Adrenal gland (tissue), 12 donors: ENCODE measurements around the gene COL20A1. TPM values are rescaled to one million over a fixed set of nuclear protein-coding genes. Genes with fewer than 3 reads are reported as not detected.

ENCODE experiments used
- DNase-seq, 7 donors: peaks; one replicate each; pipeline ENCODE4 v3.0.0-alpha.2; 2019 to 2020
- H3K27ac ChIP-seq, 5 donors: fragments of 200-600 bp; sonication (generic) in 4 of 5; 1 replicate in 3 of 5; 2 replicates in 2 of 5; pipeline versions ENCODE4 v1.5.1 to v1.8.0; 2016 to 2020; ENCODE audit warnings: mild to moderate bottlenecking in 1 of 5
- H3K27me3 ChIP-seq: fragments of 200-600 bp; 2 replicates; pipeline ENCODE4 v1.8.0; 2021
- H3K36me3 ChIP-seq, 2 donors: fragments of 200-600 bp; replicated peaks in 1 of 2; 1 replicate in 1 of 2; 2 replicates in 1 of 2; pipeline versions ENCODE4 v1.5.1 to v1.8.0; 2018 to 2022
- H3K4me1 ChIP-seq, 2 donors: fragments of 200-600 bp; replicated peaks in 1 of 2; 1 replicate in 1 of 2; 2 replicates in 1 of 2; pipeline versions ENCODE4 v1.5.1 to v1.8.0; 2018 to 2021
- H3K4me3 ChIP-seq, 4 donors: fragments of 200-600 bp; sonication (generic) in 3 of 4; one replicate each; pipeline ENCODE4 v1.5.1; 2016 to 2018
- H3K9me3 ChIP-seq, 3 donors: fragments of 200-600 bp; sonication (generic) in 1 of 3; replicated peaks in 1 of 3; 1 replicate in 2 of 3; 2 replicates in 1 of 3; pipeline versions ENCODE4 v1.5.1 to v1.8.0; 2016 to 2021
- CTCF ChIP-seq, 6 experiments: fragments of 450-650 bp in 4 of 6; fragments of 200-600 bp in 2 of 6; sonication (generic) in 1 of 6; IDR thresholded peaks; 1 replicate in 5 of 6; 2 replicates in 1 of 6; pipeline versions ENCODE4 v1.5.1 to v1.8.0; 2016 to 2021; ENCODE audit warnings: antibody characterized with exemption in 6 of 6, mild to moderate bottlenecking in 2 of 6, moderate library complexity in 1 of 6
- POLR2A ChIP-seq, 2 donors: fragments of 450-650 bp; IDR thresholded peaks; one replicate each; pipeline ENCODE4 v1.6.1; 2017; ENCODE audit warnings: antibody characterized with exemption in 2 of 2, mild to moderate bottlenecking in 2 of 2, moderate library complexity in 1 of 2
- WGBS, 4 donors: extraction: QIAGEN DNeasy Blood & Tissue Kit in 2 of 4; methylation state at CpG; one replicate each; pipeline versions ENCODE4 v1.1.5 to v1.1.7; 2013 to 2017; 5-methylcytosine and 5-hydroxymethylcytosine counted together
- intact Hi-C, 2 donors: fragments of 100-400 bp; cut with DNase I; formaldehyde crosslinking; loops; one replicate each; pipeline versions ENCODE4 v1.14.1 to v1.15.0; 2022 to 2023
- polyA plus RNA-seq, 3 donors: library from polyadenylated mRNA; stranded (reverse); fragments of 200-250 nt in 2 of 3; fragments of 350-450 nt in 1 of 3; fragmentation: Illumina TruSeq in 1 of 3; extraction: RNeasy Lipid Tissue Mini Kit (QIAGEN cat#74804) in 1 of 3; gene quantifications; one replicate each; pipeline ENCODE4 v1.2.3, GENCODE V29; 2013 to 2014
- total RNA-seq, 9 donors: library from RNA; depleted of rRNA in 4 of 9; stranded (reverse); fragments of >200 nt in 4 of 9; fragments of 120-200 nt in 1 of 9; fragmentation: NEBNext Ultra II Directional in 1 of 9; extraction: Animal tissue kit (Norgen Biotek cat#: 25700) in 1 of 9; gene quantifications; one replicate each; pipeline versions ENCODE4 v1.1.0 to v1.2.4, GENCODE V29; 2013 to 2023
- donor health status: healthy with polysubstance abuse.
- donor health status: Bipolar disorder and iron deficiency.
- donor health status: DM: yes; HTN: yes; CAD: no.
- donor health status: DM: no; HTN: no; CAD: no.
- donor health status: DM: no; HTN: no; CAD: no.
- donor health status: DM: yes; HTN: yes; CAD: no.

COL20A1 gene
- total and polyA plus RNA-seq, 12 donors = 0.09 to 0.97 (median 0.26) TPM; not detected in 6

GRCh38 chr20:63329331-63330083 is 36.5 kb downstream of the COL20A1 start:
- H3K4me3 ChIP-seq = no peak overlapping the region
- no peaks in the 10 kb centered on the region for H3K4me1 ChIP-seq
- no peak overlapping the region for H3K27ac ChIP-seq
- DNase-seq = no peak
- H3K27me3 ChIP-seq = peaks cover 3% of the 10 kb centered on the region
- TF ChIP-seq CTCF (IDR thresholded peaks at IDR 0.05) (no peak), POLR2A (IDR thresholded peaks at IDR 0.05) (no peak)
- no peaks in the 10 kb centered on the region for H3K9me3 ChIP-seq
- 82 to 91% (median 90%) methylated on average over 11 to 18 of the region's 18 CpGs for WGBS, 4 donors
- intact Hi-C loops = no loop called here
- no peaks in the 10 kb centered on the region for H3K36me3 ChIP-seq

- H3K9me3 ChIP-seq = no peaks in the 10 kb centered on the region
- no peak overlapping the region for H3K27ac ChIP-seq
- no peaks in the 10 kb centered on the region for H3K27me3 ChIP-seq
- no peaks in the 10 kb centered on the region for H3K36me3 ChIP-seq
- TF ChIP-seq POLR2A (IDR thresholded peaks at IDR 0.05) (no peak), CTCF (IDR thresholded peaks at IDR 0.05) (no peak)
- WGBS, 4 donors = 85 to 92% (median 87%) methylated on average over 8 to 20 of the region's 20 CpGs
- no peak overlapping the region for H3K4me3 ChIP-seq
- no peaks in the 10 kb centered on the region for H3K4me1 ChIP-seq
- intact Hi-C loops = no loop called here
- DNase-seq = no peak
These were observed 37.2 kb downstream of the COL20A1 start for GRCh38 chr20:63330084-63330760.

- DNase-seq = no peak
- no peak overlapping the region for H3K4me3 ChIP-seq
- no peaks in the 10 kb centered on the region for H3K4me1 ChIP-seq
- no peak overlapping the region for H3K27ac ChIP-seq
- H3K9me3 ChIP-seq = no peaks in the 10 kb centered on the region
- H3K27me3 ChIP-seq = no peaks in the 10 kb centered on the region
- no peaks in the 10 kb centered on the region for H3K36me3 ChIP-seq
- intact Hi-C loops = no loop called here
- TF ChIP-seq CTCF (IDR thresholded peaks at IDR 0.05) (no peak), POLR2A (IDR thresholded peaks at IDR 0.05) (no peak)
- WGBS, 4 donors = 80 to 89% (median 86%) methylated on average over 12 to 13 of the region's 13 CpGs
These were observed 38.0 kb downstream of the COL20A1 start for GRCh38 chr20:63330940-63331339.

- H3K36me3 ChIP-seq = no peaks in the 10 kb centered on the region
- H3K9me3 ChIP-seq = no peaks in the 10 kb centered on the region
- TF ChIP-seq CTCF (IDR thresholded peaks at IDR 0.05) = no peak
- TF ChIP-seq POLR2A (IDR thresholded peaks at IDR 0.05) = no peak
- H3K27ac ChIP-seq = no peak overlapping the region
- H3K4me3 ChIP-seq = no peak overlapping the region
- intact Hi-C loops = no loop called here
- no peaks in the 10 kb centered on the region for H3K27me3 ChIP-seq
- WGBS, 4 donors = 92 to 99% (median 97%) methylated on average over 8 of the region's 8 CpGs
- DNase-seq = no peak
- H3K4me1 ChIP-seq = no peaks in the 10 kb centered on the region
These were observed 38.9 kb downstream of the COL20A1 start for GRCh38 chr20:63331741-63332400.
